SH-SY5Y (cell line): Measurements from ENCODE around the gene FMO4.

Experiments
- GATA2 ChIP-seq: IDR thresholded peaks from 2 replicates; pipeline ENCODE4 v1.6.1; 2011; ENCODE audit warnings: mild to moderate bottlenecking, low read depth, low read length
- GATA3 ChIP-seq: IDR thresholded peaks from 2 replicates; pipeline ENCODE4 v1.6.1; 2011; ENCODE audit warnings: low read depth, mild to moderate bottlenecking, low read length, moderate library complexity

The FMO4 gene

DNA sequence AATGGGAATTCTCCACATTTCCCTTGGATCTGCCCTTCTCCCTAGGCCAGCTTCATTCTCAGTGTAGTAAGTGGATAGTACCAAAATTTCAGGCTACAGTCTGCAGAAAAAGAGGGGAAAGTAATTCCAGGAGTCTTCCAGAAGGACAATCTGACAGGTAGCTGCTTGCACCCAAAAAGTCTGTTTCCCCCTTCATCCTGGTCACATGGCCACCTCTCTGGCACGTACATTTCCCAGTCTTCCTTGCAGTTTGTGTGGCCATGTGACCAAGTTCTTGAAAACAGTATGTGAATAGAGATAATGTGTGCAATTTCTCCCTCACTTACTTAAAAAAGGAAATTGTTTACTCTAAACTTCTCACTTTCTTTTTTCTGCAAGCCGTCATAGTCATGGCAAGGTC, 14.6 kb upstream of the FMO4 start:
- TF ChIP-seq GATA3 (no peak), GATA2 (no peak)

DNA sequence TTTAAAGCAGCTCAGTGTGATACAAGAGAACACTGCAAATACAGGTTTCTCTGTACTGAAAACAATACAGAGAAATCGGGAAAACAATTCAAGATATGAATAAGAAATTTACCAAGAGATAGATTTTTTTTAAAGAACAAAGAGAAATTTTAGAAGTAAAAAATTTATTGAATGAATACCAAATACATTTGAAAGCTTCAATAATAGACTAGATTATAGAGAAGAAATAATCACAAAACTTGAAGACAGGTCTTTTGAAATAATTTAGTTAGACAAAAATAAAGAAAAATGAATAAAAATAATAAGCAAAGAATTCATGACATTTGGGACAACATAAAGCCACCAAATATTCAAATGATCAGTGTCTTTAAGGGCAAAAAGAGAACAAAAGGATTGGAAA, 13.6 kb upstream of the FMO4 start:
- no peak for TF ChIP-seq GATA3
- no peak for TF ChIP-seq GATA2

DNA sequence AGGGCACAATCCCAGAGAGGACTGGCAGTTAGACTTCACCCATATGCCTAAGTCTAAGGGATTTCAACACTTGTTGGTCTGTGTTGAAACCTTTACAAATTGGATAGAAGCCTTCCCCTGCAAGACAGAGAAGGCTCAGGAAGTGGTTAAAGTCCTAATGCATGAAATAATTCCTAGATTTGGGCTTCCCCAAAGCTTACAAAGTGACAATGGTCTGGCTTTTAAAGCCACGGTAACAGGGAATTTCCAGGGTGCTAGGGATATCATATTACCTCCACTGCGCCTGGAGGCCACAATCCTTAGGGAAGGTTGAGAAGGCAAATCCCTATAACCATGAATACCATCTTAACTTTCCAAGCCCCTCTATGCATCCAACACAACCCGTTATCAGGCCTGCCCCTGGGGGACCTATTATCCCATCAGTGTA, 3.3 kb upstream of the FMO4 start:
- TF ChIP-seq GATA2 (no peak), GATA3 (no peak)

- TF ChIP-seq GATA3 (no peak), GATA2 (no peak)
Observed at GRCh38 chr1:171311771-171312558, 2.0 kb upstream of the FMO4 start.

DNA sequence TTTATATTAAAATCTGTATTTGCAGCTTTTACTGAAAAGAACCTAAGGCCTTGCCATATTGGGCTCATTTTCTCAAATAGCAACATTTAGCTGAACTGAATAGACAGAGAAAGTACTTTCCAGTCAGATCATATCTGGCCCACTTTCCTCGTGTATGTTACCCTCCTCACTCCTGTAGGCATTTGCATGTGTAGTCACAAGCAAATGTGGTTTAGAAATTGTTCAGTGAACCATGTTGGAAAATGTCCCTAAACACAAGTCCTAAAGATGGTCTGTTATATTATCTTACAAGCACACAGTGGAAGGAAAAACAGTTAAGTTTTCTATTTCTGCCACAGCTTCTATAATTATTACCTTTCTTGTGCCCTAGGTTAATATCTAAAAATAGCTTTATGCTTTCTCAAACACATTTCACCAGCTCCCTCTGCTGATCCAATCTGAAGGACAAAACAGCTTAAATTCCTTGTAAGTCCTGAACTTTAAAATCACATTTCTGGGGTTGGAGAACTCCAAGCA, 606 bp upstream of the FMO4 start:
- TF ChIP-seq GATA2 (no peak), GATA3 (no peak)

- TF ChIP-seq GATA2 (no peak), GATA3 (no peak)
Observed at GRCh38 chr1:171329251-171329650, 15.3 kb downstream of the FMO4 start.

- no peak for TF ChIP-seq GATA2
- TF ChIP-seq GATA3, result no peak
Observed at GRCh38 chr1:171334024-171334640, 20.1 kb downstream of the FMO4 start.

- TF ChIP-seq GATA2, result no peak
- TF ChIP-seq GATA3, result no peak
Observed at GRCh38 chr1:171335964-171336363, 22.0 kb downstream of the FMO4 start.

DNA sequence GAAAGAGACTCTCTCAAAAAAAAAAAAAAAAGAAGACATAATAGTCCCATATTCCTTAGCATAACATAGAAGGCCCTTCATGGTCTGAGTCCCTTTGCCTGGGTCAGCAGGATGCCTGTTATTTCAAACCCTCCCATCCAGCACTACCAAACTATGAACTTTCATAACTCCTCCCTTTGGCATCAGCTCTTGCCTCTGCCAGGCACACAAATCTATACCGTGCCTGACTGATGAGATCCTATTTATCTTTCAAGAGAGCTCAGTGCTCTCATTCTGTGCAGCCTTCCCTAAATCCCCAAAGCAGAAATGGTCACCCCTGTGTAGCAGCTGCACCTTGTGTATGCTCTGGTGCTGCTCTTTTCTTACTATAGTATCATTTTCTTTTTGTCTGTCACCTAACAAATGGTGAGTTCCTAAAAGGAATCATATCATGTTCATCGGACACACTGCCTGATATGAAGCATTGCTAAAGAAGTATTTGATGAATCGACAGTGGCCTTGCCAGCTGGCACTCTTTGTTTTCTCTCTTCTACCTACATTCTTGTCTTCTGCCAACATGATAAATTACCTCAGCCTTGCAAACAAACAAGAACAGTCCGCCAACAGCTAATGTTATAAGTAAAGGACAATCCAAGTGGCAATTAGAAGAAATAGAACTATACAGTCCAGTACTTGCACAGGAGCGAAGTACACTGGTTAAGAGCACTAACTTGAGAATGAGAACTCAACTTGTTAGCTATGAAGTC, 29.9 kb downstream of the FMO4 start:
- no peak for TF ChIP-seq GATA3
- no peak for TF ChIP-seq GATA2

DNA sequence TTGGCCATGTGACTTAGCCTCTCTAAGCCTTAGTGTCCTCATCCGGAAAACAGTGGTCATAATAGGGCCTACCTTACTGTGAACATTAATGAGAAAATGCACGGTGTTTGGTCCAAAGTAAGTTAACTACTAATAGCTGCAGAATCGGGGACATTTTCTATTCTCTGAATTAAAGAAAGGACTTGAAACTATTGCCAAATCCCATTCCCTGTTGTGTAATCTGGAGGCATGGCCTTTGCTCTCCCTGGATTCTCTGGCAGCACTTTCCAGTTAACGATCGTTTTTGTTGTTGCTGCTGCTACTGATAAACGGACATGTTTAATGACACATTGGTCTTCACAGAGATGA, 30.5 kb downstream of the FMO4 start:
- no peak for TF ChIP-seq GATA2

- no peak for TF ChIP-seq GATA3
- TF ChIP-seq GATA2, result no peak
Observed at GRCh38 chr1:171345536-171345935, 31.6 kb downstream of the FMO4 start.

- no peak for TF ChIP-seq GATA2
- no peak for TF ChIP-seq GATA3
Observed at GRCh38 chr1:171346881-171347280, 32.9 kb downstream of the FMO4 start.

GRCh38 chr1:171350594-171350993, 36.6 kb downstream of the FMO4 start:
- TF ChIP-seq GATA3 (no peak), GATA2 (no peak)

DNA sequence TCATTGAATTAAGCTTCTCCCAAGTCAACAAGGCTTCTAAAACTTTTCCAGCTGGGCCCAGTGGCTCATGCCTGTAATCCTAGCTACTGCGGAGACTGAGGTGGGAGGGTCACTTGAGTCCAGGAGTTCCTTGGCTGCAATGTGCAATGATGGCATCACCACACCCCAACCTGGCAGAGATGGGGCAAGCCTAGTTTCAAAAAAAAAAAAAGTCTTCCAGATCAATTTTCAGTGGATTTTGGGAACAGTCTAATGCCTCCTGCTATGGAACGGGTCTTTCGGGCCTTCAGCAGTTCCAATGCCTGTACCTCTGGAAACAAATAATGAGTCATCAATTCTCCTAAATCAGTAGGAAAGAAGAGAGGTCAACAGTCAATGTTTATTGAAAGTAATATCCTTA, 38.0 kb downstream of the FMO4 start:
- TF ChIP-seq GATA3 (no peak), GATA2 (no peak)

DNA sequence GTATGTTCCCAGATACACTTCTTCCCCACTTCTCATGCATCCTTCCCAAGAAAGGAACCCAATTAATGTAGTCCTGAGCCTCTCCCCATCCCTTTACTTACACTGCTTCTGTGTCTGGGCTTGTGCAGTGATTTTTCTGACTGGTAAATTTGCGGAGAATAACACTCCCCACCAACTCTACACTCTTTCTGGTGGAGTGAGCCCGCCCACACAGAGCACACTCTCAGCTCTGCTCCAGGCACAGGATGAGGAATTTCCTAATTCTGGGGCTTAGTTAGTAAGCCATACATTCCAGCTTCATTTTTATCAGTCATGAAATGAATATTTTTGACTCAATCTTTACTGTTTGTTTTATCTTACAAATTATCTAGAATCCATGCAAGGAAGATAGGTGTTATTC, 38.6 kb downstream of the FMO4 start:
- TF ChIP-seq GATA2, result no peak
- no peak for TF ChIP-seq GATA3

GRCh38 chr1:171355727-171356126, 41.7 kb downstream of the FMO4 start:
- TF ChIP-seq GATA3, result no peak
- TF ChIP-seq GATA2, result no peak
